Measurements from ENCODE around the gene ASS1. TPM values are rescaled to one million over a fixed set of nuclear protein-coding genes. Genes with fewer than 3 reads are reported as not detected.
"Not testable (repeated sequence)": the region's sequence is repeated elsewhere in the genome, so short reads cannot be mapped to it uniquely, and the experiment has no call there.

The ASS1 gene
- total RNA-seq, 1 donor from 2014 or later = 22.5 TPM

DNA sequence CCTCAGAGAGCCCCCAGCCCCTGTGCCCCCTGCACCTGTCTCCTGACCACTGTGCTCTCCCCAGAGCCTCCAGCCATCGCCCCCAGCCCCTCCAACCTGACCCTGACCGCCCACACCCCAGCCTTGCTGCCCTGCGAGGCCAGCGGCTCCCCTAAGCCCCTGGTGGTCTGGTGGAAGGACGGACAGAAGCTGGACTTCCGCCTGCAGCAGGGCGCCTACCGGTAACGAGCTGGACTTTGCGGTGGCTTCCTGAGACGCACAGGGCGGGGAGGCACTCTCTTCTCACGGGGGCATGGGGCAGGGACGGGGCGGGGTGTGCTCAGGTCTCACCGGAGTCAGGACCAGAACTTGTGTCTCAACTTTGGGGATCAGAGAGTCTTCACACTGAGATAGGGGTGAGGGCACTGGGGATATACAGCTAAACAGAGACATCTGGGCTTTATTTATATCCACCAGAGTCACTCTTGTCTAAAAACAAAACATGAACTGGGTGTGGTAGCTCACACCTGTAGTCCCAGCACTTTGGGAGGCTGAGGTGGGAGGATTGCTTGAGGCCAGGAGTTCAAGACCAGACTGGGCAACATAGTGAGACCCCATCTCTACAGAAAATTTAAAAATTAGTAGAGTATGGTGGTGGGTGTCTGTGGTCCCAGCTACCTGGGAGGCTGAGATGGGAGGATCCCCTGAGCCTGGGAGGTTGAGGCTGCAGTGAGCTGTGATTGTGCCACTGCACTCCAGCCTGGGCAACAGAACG is 46.1 kb upstream of the ASS1 start:
- TF ChIP-seq EZH2phosphoT487 (IDR thresholded peaks at IDR 0.05) (no peak), EZH2 (IDR thresholded peaks at IDR 0.05) (no peak)
- TF ChIP-seq, protein P1, sequence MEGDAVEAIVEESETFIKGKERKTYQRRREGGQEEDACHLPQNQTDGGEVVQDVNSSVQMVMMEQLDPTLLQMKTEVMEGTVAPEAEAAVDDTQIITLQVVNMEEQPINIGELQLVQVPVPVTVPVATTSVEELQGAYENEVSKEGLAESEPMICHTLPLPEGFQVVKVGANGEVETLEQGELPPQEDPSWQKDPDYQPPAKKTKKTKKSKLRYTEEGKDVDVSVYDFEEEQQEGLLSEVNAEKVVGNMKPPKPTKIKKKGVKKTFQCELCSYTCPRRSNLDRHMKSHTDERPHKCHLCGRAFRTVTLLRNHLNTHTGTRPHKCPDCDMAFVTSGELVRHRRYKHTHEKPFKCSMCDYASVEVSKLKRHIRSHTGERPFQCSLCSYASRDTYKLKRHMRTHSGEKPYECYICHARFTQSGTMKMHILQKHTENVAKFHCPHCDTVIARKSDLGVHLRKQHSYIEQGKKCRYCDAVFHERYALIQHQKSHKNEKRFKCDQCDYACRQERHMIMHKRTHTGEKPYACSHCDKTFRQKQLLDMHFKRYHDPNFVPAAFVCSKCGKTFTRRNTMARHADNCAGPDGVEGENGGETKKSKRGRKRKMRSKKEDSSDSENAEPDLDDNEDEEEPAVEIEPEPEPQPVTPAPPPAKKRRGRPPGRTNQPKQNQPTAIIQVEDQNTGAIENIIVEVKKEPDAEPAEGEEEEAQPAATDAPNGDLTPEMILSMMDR (IDR thresholded peaks at IDR 0.05) = no peak
- H3K4me1 Mint-ChIP-seq = peaks cover 8% of the 10 kb centered on the region
- no peaks in the 10 kb centered on the region for H3K79me2 ChIP-seq (ENCODE audit: low read depth)
- H3K4me2 ChIP-seq = no peak overlapping the region
- H3K27me3 ChIP-seq = no peaks in the 10 kb centered on the region
- H3K4me3 Mint-ChIP-seq = no peak overlapping the region
- no peak overlapping the region for H3K27ac ChIP-seq
- no peaks in the 10 kb centered on the region for H3K36me3 ChIP-seq
- no peaks in the 10 kb centered on the region for H3K36me3 Mint-ChIP-seq
- no peaks in the 10 kb centered on the region for H3K4me1 ChIP-seq
- H2AFZ ChIP-seq (replicated peaks) = no peak overlapping the region
- no peak overlapping the region for H3K4me3 ChIP-seq
- no peaks in the 10 kb centered on the region for H3K9me3 ChIP-seq (ENCODE audit: low read depth)
- no peaks in the 10 kb centered on the region for H3F3A ChIP-seq (ENCODE audit: low read depth)
- peaks cover 12% of the 10 kb centered on the region for H3K27me3 Mint-ChIP-seq (ENCODE audit: insufficient read depth, low read depth)
- H4K20me1 ChIP-seq (ENCODE audit: low read depth) = no peaks in the 10 kb centered on the region
- H3K27ac Mint-ChIP-seq = no peak overlapping the region
- H3K9me3 Mint-ChIP-seq = no peaks in the 10 kb centered on the region
- no peak for DNase-seq (ENCODE audit: low spot score)
- no peak overlapping the region for H3K9ac ChIP-seq

DNA sequence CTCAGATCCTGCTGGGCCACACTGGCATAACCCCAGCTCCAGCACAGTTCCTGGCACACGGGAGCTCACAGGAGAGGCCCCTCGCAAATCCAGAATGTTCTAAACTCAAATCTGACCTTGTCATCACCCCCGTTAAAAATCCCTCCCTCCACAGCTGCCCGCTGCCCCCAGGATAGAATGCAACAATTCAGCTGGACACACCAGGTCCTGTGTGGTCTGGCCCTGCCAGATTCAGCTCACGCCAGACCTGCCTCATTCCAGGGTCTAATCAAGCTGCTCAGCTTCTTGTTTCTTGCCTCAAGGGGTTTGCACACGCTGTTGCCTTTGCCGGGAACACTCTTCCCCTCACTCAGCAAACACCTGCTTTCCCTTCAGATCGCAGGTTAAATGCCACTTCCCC is 45.0 kb upstream of the ASS1 start:
- no peak overlapping the region for H3K4me3 Mint-ChIP-seq
- Histone ChIP-seq H3K4me3 (no peak overlapping the region), H2AFZ (replicated peaks) (no peak overlapping the region), H3K9ac (no peak overlapping the region), H3K4me2 (no peak overlapping the region), H4K20me1 (ENCODE audit: low read depth) (no peaks in the 10 kb centered on the region), H3K27me3 (no peaks in the 10 kb centered on the region), H3K4me1 (no peaks in the 10 kb centered on the region), H3K9me3 (ENCODE audit: low read depth) (no peaks in the 10 kb centered on the region), H3K79me2 (ENCODE audit: low read depth) (no peaks in the 10 kb centered on the region), H3K27ac (no peak overlapping the region), H3F3A (ENCODE audit: low read depth) (no peaks in the 10 kb centered on the region), H3K36me3 (no peaks in the 10 kb centered on the region)
- peak overlapping the region; percentile 82 for H3K27ac Mint-ChIP-seq
- H3K36me3 Mint-ChIP-seq = no peaks in the 10 kb centered on the region
- H3K27me3 Mint-ChIP-seq (ENCODE audit: insufficient read depth, low read depth) = peaks cover 11% of the 10 kb centered on the region
- peaks cover 8% of the 10 kb centered on the region for H3K4me1 Mint-ChIP-seq
- TF ChIP-seq EZH2phosphoT487 (IDR thresholded peaks at IDR 0.05) (no peak), EZH2 (IDR thresholded peaks at IDR 0.05) (no peak)
- TF ChIP-seq, protein P1 (IDR thresholded peaks at IDR 0.05) = no peak
- H3K9me3 Mint-ChIP-seq = no peaks in the 10 kb centered on the region
- no peak for DNase-seq (ENCODE audit: low spot score)

GRCh38 chr9:130400870-130401269 is 43.9 kb upstream of the ASS1 start:
- Histone ChIP-seq H3K36me3 (no peaks in the 10 kb centered on the region), H3F3A (ENCODE audit: low read depth) (no peaks in the 10 kb centered on the region), H3K79me2 (ENCODE audit: low read depth) (no peaks in the 10 kb centered on the region), H3K4me1 (no peaks in the 10 kb centered on the region), H3K27ac (no peak overlapping the region), H4K20me1 (ENCODE audit: low read depth) (no peaks in the 10 kb centered on the region), H3K9ac (no peak overlapping the region), H3K27me3 (no peaks in the 10 kb centered on the region), H3K4me2 (no peak overlapping the region), H3K4me3 (no peak overlapping the region), H3K9me3 (ENCODE audit: low read depth) (no peaks in the 10 kb centered on the region), H2AFZ (replicated peaks) (no peak overlapping the region)
- H3K27me3 Mint-ChIP-seq (ENCODE audit: insufficient read depth, low read depth) = peaks cover 5% of the 10 kb centered on the region
- TF ChIP-seq EZH2phosphoT487 (IDR thresholded peaks at IDR 0.05) = no peak
- TF ChIP-seq, protein P1 (IDR thresholded peaks at IDR 0.05) = no peak
- no peak overlapping the region for H3K4me3 Mint-ChIP-seq
- no peaks in the 10 kb centered on the region for H3K9me3 Mint-ChIP-seq
- no peaks in the 10 kb centered on the region for H3K36me3 Mint-ChIP-seq
- no peak overlapping the region for H3K27ac Mint-ChIP-seq
- no peak for DNase-seq (ENCODE audit: low spot score)
- peaks cover 8% of the 10 kb centered on the region for H3K4me1 Mint-ChIP-seq

DNA sequence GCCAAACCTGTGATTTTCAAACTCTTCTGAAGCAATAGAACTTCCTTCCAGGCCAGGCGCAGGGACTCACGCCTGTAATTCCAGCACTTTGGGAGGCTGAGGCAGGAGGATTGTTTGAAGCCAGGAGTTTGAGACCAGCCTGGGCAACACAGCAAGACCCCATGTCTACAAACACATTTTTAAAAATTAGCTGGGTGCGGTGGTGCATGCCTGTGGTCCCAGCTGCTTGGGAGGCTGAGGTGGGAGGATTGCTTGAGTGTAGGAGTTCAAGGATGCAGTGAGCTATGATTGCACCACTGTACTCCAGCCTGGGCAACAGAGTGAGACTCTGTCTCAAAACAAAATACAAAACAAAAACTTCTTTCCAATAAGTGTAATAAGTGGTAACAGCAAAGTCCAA is 43.0 kb upstream of the ASS1 start:
- not testable (repeated sequence) for H3F3A ChIP-seq (ENCODE audit: low read depth); H3K9me3 Mint-ChIP-seq; H2AFZ ChIP-seq (replicated peaks); H3K4me1 ChIP-seq; DNase-seq (ENCODE audit: low spot score); H3K27me3 ChIP-seq; H3K79me2 ChIP-seq (ENCODE audit: low read depth); H3K27me3 Mint-ChIP-seq (ENCODE audit: insufficient read depth, low read depth); H3K4me1 Mint-ChIP-seq; H3K36me3 Mint-ChIP-seq; H3K4me3 Mint-ChIP-seq; H3K27ac ChIP-seq; H3K36me3 ChIP-seq; H4K20me1 ChIP-seq (ENCODE audit: low read depth); H3K9me3 ChIP-seq (ENCODE audit: low read depth); H3K27ac Mint-ChIP-seq; H3K4me3 ChIP-seq; H3K4me2 ChIP-seq; H3K9ac ChIP-seq

Measured in neural progenitor cell (in vitro differentiated cells).